ENCODE data around the gene FBLN1.
"Not testable (repeated sequence)": the region's sequence is repeated elsewhere in the genome, so short reads cannot be mapped to it uniquely, and the experiment has no call there.

FBLN1 gene

GRCh38 chr22:45553351-45554039 is 50.8 kb downstream of the FBLN1 start:
- Histone ChIP-seq H3K27ac (ENCODE audit: low read depth, low read length) (no peak overlapping the region), H3K4me3 (ENCODE audit: insufficient read depth, low read length, poor library complexity, severe bottlenecking) (no peak overlapping the region), H3K9ac (ENCODE audit: low read length) (no peak overlapping the region), H4K20me1 (ENCODE audit: low read depth, low read length) (no peaks in the 10 kb centered on the region), H3K9me3 (ENCODE audit: insufficient read depth, low read length) (no peaks in the 10 kb centered on the region), H3K36me3 (ENCODE audit: low read length) (no peaks in the 10 kb centered on the region), H3K4me2 (ENCODE audit: low read depth, low read length, poor library complexity, severe bottlenecking) (no peak overlapping the region), H2AFZ (ENCODE audit: low read depth, low read length, severe bottlenecking) (no peak overlapping the region), H3K27me3 (ENCODE audit: low read length) (no peaks in the 10 kb centered on the region), H3K9me2 (replicated peaks; ENCODE audit: insufficient read depth, low read length) (no peaks in the 10 kb centered on the region), H3F3A (ENCODE audit: insufficient read depth) (no peaks in the 10 kb centered on the region), H3K79me2 (ENCODE audit: insufficient read depth, low read length) (no peaks in the 10 kb centered on the region)
- peak; percentile 90 for TF ChIP-seq CTCF (IDR thresholded peaks at IDR 0.05; ENCODE audit: insufficient read depth, low read length, poor library complexity, severe bottlenecking)
- no peak for TF ChIP-seq EZH2phosphoT487 (conservative IDR thresholded peaks at IDR 0.05; ENCODE audit: low read length)

- Histone ChIP-seq H3K36me3 (ENCODE audit: low read length) (no peaks in the 10 kb centered on the region), H3F3A (ENCODE audit: insufficient read depth) (no peaks in the 10 kb centered on the region), H3K79me2 (ENCODE audit: insufficient read depth, low read length) (no peaks in the 10 kb centered on the region), H3K4me3 (ENCODE audit: insufficient read depth, low read length, poor library complexity, severe bottlenecking) (no peak overlapping the region), H3K9me3 (ENCODE audit: insufficient read depth, low read length) (no peaks in the 10 kb centered on the region), H2AFZ (ENCODE audit: low read depth, low read length, severe bottlenecking) (no peak overlapping the region), H3K27me3 (ENCODE audit: low read length) (no peaks in the 10 kb centered on the region), H3K4me2 (ENCODE audit: low read depth, low read length, poor library complexity, severe bottlenecking) (no peak overlapping the region), H3K9ac (ENCODE audit: low read length) (no peak overlapping the region), H3K9me2 (replicated peaks; ENCODE audit: insufficient read depth, low read length) (no peaks in the 10 kb centered on the region), H3K27ac (ENCODE audit: low read depth, low read length) (no peak overlapping the region), H4K20me1 (ENCODE audit: low read depth, low read length) (no peaks in the 10 kb centered on the region)
- no peak for TF ChIP-seq EZH2phosphoT487 (conservative IDR thresholded peaks at IDR 0.05; ENCODE audit: low read length)
- no peak for TF ChIP-seq CTCF (IDR thresholded peaks at IDR 0.05; ENCODE audit: insufficient read depth, low read length, poor library complexity, severe bottlenecking)
Observed at GRCh38 chr22:45554040-45554406, 51.3 kb downstream of the FBLN1 start.

GRCh38 chr22:45554861-45555260 is 52.2 kb downstream of the FBLN1 start:
- Histone ChIP-seq H3K9me2 (replicated peaks; ENCODE audit: insufficient read depth, low read length) (no peaks in the 10 kb centered on the region), H3K27me3 (ENCODE audit: low read length) (no peaks in the 10 kb centered on the region), H2AFZ (ENCODE audit: low read depth, low read length, severe bottlenecking) (no peak overlapping the region), H3K36me3 (ENCODE audit: low read length) (no peaks in the 10 kb centered on the region), H3K4me2 (ENCODE audit: low read depth, low read length, poor library complexity, severe bottlenecking) (no peak overlapping the region), H3K9ac (ENCODE audit: low read length) (no peak overlapping the region), H3K27ac (ENCODE audit: low read depth, low read length) (no peak overlapping the region), H3K79me2 (ENCODE audit: insufficient read depth, low read length) (no peaks in the 10 kb centered on the region), H4K20me1 (ENCODE audit: low read depth, low read length) (no peaks in the 10 kb centered on the region), H3K4me3 (ENCODE audit: insufficient read depth, low read length, poor library complexity, severe bottlenecking) (no peak overlapping the region), H3F3A (ENCODE audit: insufficient read depth) (no peaks in the 10 kb centered on the region), H3K9me3 (ENCODE audit: insufficient read depth, low read length) (no peaks in the 10 kb centered on the region)
- no peak for TF ChIP-seq CTCF (IDR thresholded peaks at IDR 0.05; ENCODE audit: insufficient read depth, low read length, poor library complexity, severe bottlenecking)
- TF ChIP-seq EZH2phosphoT487 (conservative IDR thresholded peaks at IDR 0.05; ENCODE audit: low read length), result no peak

GRCh38 chr22:45557926-45558325 is 55.2 kb downstream of the FBLN1 start:
- not testable (repeated sequence) for H3K27me3 ChIP-seq (ENCODE audit: low read length); H2AFZ ChIP-seq (ENCODE audit: low read depth, low read length, severe bottlenecking); H3K4me3 ChIP-seq (ENCODE audit: insufficient read depth, low read length, poor library complexity, severe bottlenecking); H3K9me3 ChIP-seq (ENCODE audit: insufficient read depth, low read length); H3K4me2 ChIP-seq (ENCODE audit: low read depth, low read length, poor library complexity, severe bottlenecking); H3K36me3 ChIP-seq (ENCODE audit: low read length); H3K27ac ChIP-seq (ENCODE audit: low read depth, low read length); H3K9ac ChIP-seq (ENCODE audit: low read length); H3K9me2 ChIP-seq (replicated peaks; ENCODE audit: insufficient read depth, low read length); H3K79me2 ChIP-seq (ENCODE audit: insufficient read depth, low read length); H3F3A ChIP-seq (ENCODE audit: insufficient read depth); H4K20me1 ChIP-seq (ENCODE audit: low read depth, low read length)

- H3K79me2 ChIP-seq (ENCODE audit: insufficient read depth, low read length); H3K9me3 ChIP-seq (ENCODE audit: insufficient read depth, low read length); H3K4me2 ChIP-seq (ENCODE audit: low read depth, low read length, poor library complexity, severe bottlenecking); H3K9me2 ChIP-seq (replicated peaks; ENCODE audit: insufficient read depth, low read length); H3F3A ChIP-seq (ENCODE audit: insufficient read depth); H3K27ac ChIP-seq (ENCODE audit: low read depth, low read length); H3K9ac ChIP-seq (ENCODE audit: low read length); H2AFZ ChIP-seq (ENCODE audit: low read depth, low read length, severe bottlenecking); H3K36me3 ChIP-seq (ENCODE audit: low read length); H4K20me1 ChIP-seq (ENCODE audit: low read depth, low read length); H3K27me3 ChIP-seq (ENCODE audit: low read length); H3K4me3 ChIP-seq (ENCODE audit: insufficient read depth, low read length, poor library complexity, severe bottlenecking): not testable (repeated sequence)
Observed at GRCh38 chr22:45560092-45560491, 57.4 kb downstream of the FBLN1 start.

- not testable (repeated sequence) for H3K4me3 ChIP-seq (ENCODE audit: insufficient read depth, low read length, poor library complexity, severe bottlenecking); H3K27me3 ChIP-seq (ENCODE audit: low read length); H2AFZ ChIP-seq (ENCODE audit: low read depth, low read length, severe bottlenecking); H3K4me2 ChIP-seq (ENCODE audit: low read depth, low read length, poor library complexity, severe bottlenecking); H3K36me3 ChIP-seq (ENCODE audit: low read length); H3K9ac ChIP-seq (ENCODE audit: low read length); H3F3A ChIP-seq (ENCODE audit: insufficient read depth); H3K79me2 ChIP-seq (ENCODE audit: insufficient read depth, low read length); H3K9me2 ChIP-seq (replicated peaks; ENCODE audit: insufficient read depth, low read length); H4K20me1 ChIP-seq (ENCODE audit: low read depth, low read length); H3K27ac ChIP-seq (ENCODE audit: low read depth, low read length); H3K9me3 ChIP-seq (ENCODE audit: insufficient read depth, low read length)
Observed at GRCh38 chr22:45560761-45561160, 58.1 kb downstream of the FBLN1 start.
